Fibroblast of peridontal ligament (primary cell): ENCODE data around the gene ECE2.
"Not testable (repeated sequence)": the region's sequence is repeated elsewhere in the genome, so short reads cannot be mapped to it uniquely, and the experiment has no call there.

ENCODE experiments used
- DNase-seq: peaks from one replicate; pipeline ENCODE4 v3.0.0-alpha.2; 2010; ENCODE audit errors: extremely low read depth

Gene ECE2

GRCh38 chr3:184336547-184337398 lies 61.0 kb downstream of the ECE2 start:
- peak; percentile 75 for DNase-seq

GRCh38 chr3:184337399-184337714 lies 61.5 kb downstream of the ECE2 start, which contains the start of gene FAM131A:
Gene FAM131A (plus strand): TSS chr3:184337600. CDS start chr3:184337631, 31 bp downstream.
- peak; percentile 63 for DNase-seq

GRCh38 chr3:184337981-184338380 lies 62.2 kb downstream of the ECE2 start:
- DNase-seq: no peak

GRCh38 chr3:184338511-184338945 lies 62.7 kb downstream of the ECE2 start:
- DNase-seq: peak; percentile 60

- DNase-seq: no peak
Observed at GRCh38 chr3:184339001-184339400, 63.2 kb downstream of the ECE2 start.

- DNase-seq: not testable (repeated sequence)
Observed at GRCh38 chr3:184339451-184340135, 63.8 kb downstream of the ECE2 start.

- DNase-seq: no peak
Observed at GRCh38 chr3:184341925-184342324, 66.1 kb downstream of the ECE2 start.
